Uterus (tissue), 4 donors: ENCODE results near the gene CTIF. TPM values are rescaled to one million over a fixed set of nuclear protein-coding genes. Genes with fewer than 3 reads are reported as not detected.

ENCODE experiments used
- DNase-seq, 2 donors: peaks; one replicate each; pipeline ENCODE4 v3.0.0-alpha.2; 2019 to 2020
- H3K27ac ChIP-seq, 2 donors: fragments of 200-600 bp; sonication (generic); 1 replicate in 1 of 2; 2 replicates in 1 of 2; pipeline ENCODE4 v1.5.1; 2016 to 2018
- H3K27me3 ChIP-seq, 2 donors: fragments of 200-600 bp; sonication (generic); one replicate each; pipeline ENCODE4 v1.5.1; 2018 to 2019; ENCODE audit warnings: control low read depth in 1 of 2
- H3K36me3 ChIP-seq, 2 donors: fragments of 200-600 bp; sonication (generic); one replicate each; pipeline ENCODE4 v1.5.1; 2019; ENCODE audit warnings: control low read depth in 1 of 2
- H3K4me1 ChIP-seq, 2 donors: fragments of 200-600 bp; sonication (generic); one replicate each; pipeline ENCODE4 v1.5.1; 2018 to 2019; ENCODE audit warnings: control low read depth in 1 of 2
- H3K4me3 ChIP-seq, 2 donors: fragments of 200-600 bp; sonication (generic); 1 replicate in 1 of 2; 2 replicates in 1 of 2; pipeline ENCODE4 v1.5.1; 2018 to 2019; ENCODE audit warnings: mild to moderate bottlenecking in 1 of 2
- H3K9me3 ChIP-seq, 2 donors: fragments of 200-600 bp; sonication (generic); one replicate each; pipeline ENCODE4 v1.5.1; 2019; ENCODE audit warnings: control low read depth in 1 of 2
- CTCF ChIP-seq, 4 experiments: fragments of 200-600 bp in 2 of 4; fragments of 450-650 bp in 2 of 4; sonication (generic) in 2 of 4; IDR thresholded peaks; one replicate each; pipeline ENCODE4 v1.5.1; 2016 to 2019; ENCODE audit warnings: antibody characterized with exemption in 4 of 4, mild to moderate bottlenecking in 2 of 4, moderate library complexity in 1 of 4
- POLR2A ChIP-seq, 2 donors: fragments of 450-650 bp; IDR thresholded peaks; one replicate each; pipeline ENCODE4 v1.6.1; 2016; ENCODE audit warnings: antibody characterized with exemption in 2 of 2, mild to moderate bottlenecking in 1 of 2, moderate library complexity in 1 of 2
- intact Hi-C: fragments of 100-400 bp; cut with DNase I; formaldehyde crosslinking; loops from one replicate; pipeline ENCODE4 v1.15.1; 2023; ENCODE audit warnings: low total_unique reads
- total RNA-seq, 4 donors: library from RNA; depleted of rRNA in 3 of 4; stranded (reverse); fragments of >200 nt in 3 of 4; gene quantifications; one replicate each; pipeline versions ENCODE4 v1.1.0 to v1.2.4, GENCODE V29; 2014 to 2023
- donor health status: DM: yes; HTN: yes; CAD: no.

The CTIF gene
- total RNA-seq, 4 donors from 2014 or later, result 11.3 to 94.3 (median 48.0) TPM

GRCh38 chr18:48707636-48708296 is 168.9 kb downstream of the CTIF start:
- Histone ChIP-seq H3K4me3 (no peak overlapping the region), H3K36me3 (no peaks in the 10 kb centered on the region), H3K4me1 (no peaks in the 10 kb centered on the region), H3K27ac (no peak overlapping the region), H3K9me3 (no peaks in the 10 kb centered on the region), H3K27me3 (no peaks in the 10 kb centered on the region)
- intact Hi-C loops, result no loop called here
- DNase-seq, result no peak
- TF ChIP-seq CTCF (IDR thresholded peaks at IDR 0.05) (no peak), POLR2A (IDR thresholded peaks at IDR 0.05) (no peak)

GRCh38 chr18:48708807-48709206 is 170.0 kb downstream of the CTIF start:
- Histone ChIP-seq H3K4me1 (no peaks in the 10 kb centered on the region), H3K27me3 (no peaks in the 10 kb centered on the region), H3K36me3 (no peaks in the 10 kb centered on the region), H3K4me3 (no peak overlapping the region), H3K27ac (no peak overlapping the region), H3K9me3 (no peaks in the 10 kb centered on the region)
- TF ChIP-seq POLR2A (IDR thresholded peaks at IDR 0.05) (no peak), CTCF (IDR thresholded peaks at IDR 0.05) (no peak)
- DNase-seq, result no peak
- intact Hi-C loops, result no loop called here

- no peaks in the 10 kb centered on the region for H3K36me3 ChIP-seq
- no peaks in the 10 kb centered on the region for H3K9me3 ChIP-seq
- H3K4me1 ChIP-seq, result no peaks in the 10 kb centered on the region
- H3K27me3 ChIP-seq, result no peaks in the 10 kb centered on the region
- no peak for DNase-seq
- intact Hi-C loops, result no loop called here
- H3K27ac ChIP-seq, result no peak overlapping the region
- no peak for TF ChIP-seq CTCF (IDR thresholded peaks at IDR 0.05)
- H3K4me3 ChIP-seq, result no peak overlapping the region
Observed at GRCh38 chr18:48709371-48710062, 170.7 kb downstream of the CTIF start.

- Histone ChIP-seq H3K4me3 (no peak overlapping the region), H3K27me3 (no peaks in the 10 kb centered on the region), H3K36me3 (no peaks in the 10 kb centered on the region), H3K27ac (peak overlapping the region in 1 of 2 donors; percentile 69), H3K9me3 (no peaks in the 10 kb centered on the region), H3K4me1 (no peaks in the 10 kb centered on the region)
- TF ChIP-seq CTCF (IDR thresholded peaks at IDR 0.05) (peak; percentile 42 to 60 (median 51)), POLR2A (IDR thresholded peaks at IDR 0.05) (no peak)
- intact Hi-C loops, result no loop called here
- DNase-seq, result peak; percentile 35 to 59
Observed at GRCh38 chr18:48711651-48712486, 173.0 kb downstream of the CTIF start.

- H3K27me3 ChIP-seq, result no peaks in the 10 kb centered on the region
- H3K9me3 ChIP-seq, result no peaks in the 10 kb centered on the region
- intact Hi-C loops, result no loop called here
- H3K4me1 ChIP-seq, result no peaks in the 10 kb centered on the region
- TF ChIP-seq CTCF (IDR thresholded peaks at IDR 0.05) (no peak), POLR2A (IDR thresholded peaks at IDR 0.05) (no peak)
- peak overlapping the region; percentile 64 to 69 for H3K27ac ChIP-seq
- peak; percentile 84 to 86 for DNase-seq
- H3K4me3 ChIP-seq, result no peak overlapping the region
- H3K36me3 ChIP-seq, result no peaks in the 10 kb centered on the region
Observed at GRCh38 chr18:48713309-48713708, 174.5 kb downstream of the CTIF start.
